GM10266 (cell line): ENCODE measurements around the gene FGD4.

ENCODE experiments used
- DNase-seq: peaks from one replicate; pipeline ENCODE4 v3.0.0; 2012; ENCODE audit errors: extremely low spot score
- CTCF ChIP-seq: IDR thresholded peaks from 2 replicates; pipeline ENCODE4 v1.5.1; 2012; ENCODE audit warnings: mild to moderate bottlenecking, low read depth; ENCODE audit not compliant: control insufficient read depth, insufficient read depth; ENCODE audit errors: missing control alignments

Gene FGD4

GRCh38 chr12:32661706-32662105, 262.3 kb downstream of the FGD4 start:
- no peak for TF ChIP-seq CTCF
- DNase-seq, result no peak

GRCh38 chr12:32662665-32663064, 263.3 kb downstream of the FGD4 start:
- no peak for DNase-seq
- no peak for TF ChIP-seq CTCF

DNA sequence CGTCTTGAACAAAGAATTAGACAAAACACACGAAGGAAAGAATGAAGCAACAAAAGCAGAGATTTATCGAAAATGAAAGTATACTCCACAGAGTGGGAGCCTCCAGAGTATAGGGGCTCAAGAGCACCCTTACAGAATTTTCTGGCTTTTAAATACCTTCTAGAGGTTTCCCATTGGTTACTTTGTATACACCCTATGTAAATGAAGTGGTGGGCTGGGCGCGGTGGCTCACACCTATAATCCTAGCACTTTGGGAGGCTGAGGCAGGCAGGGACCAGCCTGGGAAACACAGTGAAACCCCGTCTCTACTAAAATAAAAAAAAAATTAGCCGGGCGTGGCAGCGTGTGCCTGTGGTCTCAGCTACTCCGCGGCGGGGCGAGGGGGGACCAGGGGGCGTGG, 266.7 kb downstream of the FGD4 start:
- TF ChIP-seq CTCF, result no peak
- DNase-seq, result no peak

DNA sequence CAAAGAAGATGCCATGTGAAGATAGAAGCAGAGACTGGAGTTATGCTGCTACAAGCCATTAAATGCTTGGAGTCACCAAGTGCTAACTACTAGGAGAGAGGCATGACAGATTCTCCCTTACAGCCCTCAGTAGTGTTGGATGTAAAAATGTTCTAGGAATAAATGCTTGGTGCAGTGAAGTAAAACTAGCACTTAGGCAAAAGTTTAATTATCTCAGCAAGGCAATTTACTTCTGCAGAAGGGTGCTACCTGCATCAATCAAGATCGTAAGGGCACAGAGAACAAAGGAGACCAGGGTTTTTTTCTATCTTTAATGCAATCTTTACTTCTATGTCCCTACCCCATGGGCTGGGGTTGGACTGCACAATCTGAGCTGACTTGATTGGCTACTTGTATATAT, 270.2 kb downstream of the FGD4 start:
- DNase-seq, result no peak
- TF ChIP-seq CTCF, result no peak

DNA sequence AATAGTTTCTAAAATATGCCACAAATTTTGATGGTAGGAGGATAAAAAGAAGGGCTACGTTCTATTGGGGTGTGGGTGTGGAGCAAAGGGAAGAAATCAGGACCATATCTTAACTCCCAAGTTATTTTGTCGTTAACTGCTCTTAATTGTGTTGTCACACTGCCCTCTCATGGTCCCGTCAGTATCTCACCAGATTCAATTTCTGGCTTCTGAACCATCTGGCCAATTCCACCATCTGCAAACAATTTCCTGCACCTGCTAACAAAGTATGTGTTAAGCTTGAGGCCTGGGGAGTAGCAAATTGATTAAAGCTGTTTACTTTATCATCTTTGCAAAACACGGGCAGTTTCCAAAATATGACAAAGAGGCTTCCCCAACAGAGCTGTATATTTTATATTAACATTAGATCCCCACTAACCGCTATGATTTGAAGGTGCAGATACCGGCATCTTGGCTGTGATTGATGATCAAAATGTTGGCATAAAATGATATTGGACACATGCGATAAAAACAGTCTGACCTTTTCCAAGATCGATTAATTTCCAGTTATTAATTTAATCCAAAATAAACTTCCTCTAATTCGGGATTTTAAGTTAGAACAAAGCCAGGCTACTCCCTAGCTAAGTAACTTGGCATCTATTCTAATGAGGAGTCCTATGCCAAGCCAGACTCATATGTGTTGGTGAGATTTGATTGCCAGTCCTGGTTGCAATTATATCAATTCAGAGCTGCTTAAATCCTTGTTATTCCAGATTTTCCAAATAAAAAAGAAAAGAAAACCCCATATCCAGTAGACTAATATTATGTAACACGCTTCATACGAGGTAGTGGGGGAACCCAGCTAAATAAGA, 272.8 kb downstream of the FGD4 start:
- TF ChIP-seq CTCF, result peak; percentile 68
- peak; percentile 74 for DNase-seq

DNA sequence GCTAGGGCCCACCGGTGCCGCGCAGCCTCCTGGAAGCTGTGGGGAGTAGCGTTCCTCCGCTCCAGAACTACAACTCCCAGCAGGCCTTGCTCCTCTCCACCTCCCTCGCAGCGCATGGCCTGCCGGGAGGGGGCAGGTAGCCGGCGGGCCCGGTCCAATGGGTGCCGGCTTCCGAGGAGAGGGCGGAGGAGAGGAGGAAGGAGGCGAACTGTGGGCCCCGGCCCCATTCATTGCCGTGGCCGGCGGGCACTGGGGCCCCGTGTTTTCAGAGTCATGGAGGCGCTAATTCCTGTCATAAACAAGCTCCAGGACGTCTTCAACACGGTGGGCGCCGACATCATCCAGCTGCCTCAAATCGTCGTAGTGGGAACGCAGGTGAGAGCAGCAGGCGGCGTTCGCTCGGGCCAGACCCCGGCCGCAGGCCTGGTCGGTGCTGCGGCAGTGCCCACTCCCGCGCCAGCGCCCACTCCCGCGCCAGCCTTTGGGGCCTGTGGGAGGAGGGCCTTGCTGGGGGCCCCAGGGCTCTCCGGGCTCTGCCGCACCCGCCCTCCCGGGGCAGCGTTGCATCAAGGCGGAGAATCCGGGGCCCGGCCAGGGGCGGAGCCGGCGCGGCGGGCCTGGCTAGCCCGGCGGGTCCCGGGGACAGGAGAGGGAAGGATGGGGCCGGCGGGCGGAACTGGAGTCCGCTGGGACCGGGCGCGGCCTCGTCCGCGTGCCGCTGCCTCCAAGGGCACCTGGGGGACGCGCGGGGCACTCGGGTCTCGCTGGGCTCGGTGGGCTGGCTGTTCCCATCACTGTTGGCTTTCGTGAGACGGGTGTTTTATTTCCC, 279.9 kb downstream of the FGD4 start, which contains the start of gene DNM1L:
DNM1L (plus strand) TSS at position 211 of the 829 bp plus-strand sequence; CDS start at position 274, 63 bp downstream.
- peak; percentile 95 for DNase-seq
- no peak for TF ChIP-seq CTCF

DNA sequence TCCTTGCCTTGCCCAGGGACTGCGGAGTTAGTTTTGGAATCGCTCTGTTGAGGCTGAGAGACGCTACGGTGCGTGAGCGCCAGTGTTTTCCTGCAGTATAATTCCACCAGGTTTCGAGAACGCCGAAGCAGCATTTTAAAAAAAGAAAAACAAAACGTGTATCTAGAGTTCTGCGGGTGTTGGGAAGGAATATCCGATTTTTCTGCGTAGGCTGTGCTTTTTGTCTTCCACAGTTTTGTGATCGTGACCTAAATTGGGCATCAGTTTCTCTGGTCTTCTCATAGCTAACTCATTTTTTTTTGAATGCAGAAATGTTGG, 280.5 kb downstream of the FGD4 start:
- TF ChIP-seq CTCF, result no peak
- DNase-seq, result no peak
